K562 treated with DMSO at 1 percent for 12 hours (cell line): ENCODE data around the gene OOSP4B. TPM values are rescaled to one million over a fixed set of nuclear protein-coding genes. Genes with fewer than 3 reads are reported as not detected.

Source experiments
- total RNA-seq: library from RNA; unstranded; fragments of 300-600 nt; gene quantifications from 2 replicates; pipeline ENCODE4 v1.2.3, GENCODE V29; 2022; ENCODE audit not compliant: insufficient read depth

OOSP4B gene
- not detected in 2 replicates for total RNA-seq

GRCh38 chr11:60016881-60017280, at the start of gene OOSP4B:
OOSP4B (plus strand) TSS chr11:60017181.

GRCh38 chr11:60040109-60040508, 23.1 kb downstream of the OOSP4B start, which contains the start of gene OOSP2:
OOSP2 (plus strand) TSS chr11:60040409; CDS start chr11:60040460, 51 bp downstream.

GRCh38 chr11:60056349-60056969, 39.5 kb downstream of the OOSP4B start, which contains the start of gene MS4A3:
MS4A3 (plus strand) TSS chr11:60056665; CDS start chr11:60061161, 4,496 bp downstream.

Other genes starting within 250 kb of the OOSP4B start
- gene MRPL16, start 206.4 kb upstream of the OOSP4B start, total RNA-seq: 69.2 and 77.0 TPM in 2 replicates
- not detected in 2 replicates for gene CBLIF, start 171.7 kb upstream of the OOSP4B start, total RNA-seq
- 34.8 and 56.5 TPM in 2 replicates for gene TCN1, start 150.7 kb upstream of the OOSP4B start, total RNA-seq
- not detected in 2 replicates for gene OOSP3, start 138.4 kb upstream of the OOSP4B start, total RNA-seq
- gene OOSP1, start 78.7 kb upstream of the OOSP4B start, total RNA-seq: 1.6 TPM in 1 of 2 replicates, not detected in the other
- gene OOSP4A, start 53.1 kb upstream of the OOSP4B start, total RNA-seq: not detected in 2 replicates
- gene OOSP2, start 23.2 kb downstream of the OOSP4B start, total RNA-seq: not detected in 2 replicates
- gene MS4A3, start 39.5 kb downstream of the OOSP4B start, total RNA-seq: 33.6 and 56.8 TPM in 2 replicates
- 1.2 TPM in 1 of 2 replicates, not detected in the other for gene MS4A2, start 71.5 kb downstream of the OOSP4B start, total RNA-seq
- gene MS4A6A, start 165.9 kb downstream of the OOSP4B start, total RNA-seq: not detected in 2 replicates
- 0.72 TPM in 1 of 2 replicates, not detected in the other for gene MS4A4E, start 226.0 kb downstream of the OOSP4B start, total RNA-seq